ENCODE measurements around the gene SWSAP1. TPM values are rescaled to one million over a fixed set of nuclear protein-coding genes. Genes with fewer than 3 reads are reported as not detected.

SWSAP1 gene
- total RNA-seq, 1 experiment from 2014 or later: 2.5 TPM

GRCh38 chr19:11423791-11424181 lies 49.3 kb downstream of the SWSAP1 start:
- no TSS peak for BruUV-seq (replicated peaks)
- Histone ChIP-seq H3K4me3 (replicated peaks in 1 of 2; ENCODE audit: low read depth in 1 of 2, low read length in 2 of 2) (no peak overlapping the region), H3K9me2 (ENCODE audit: insufficient read depth) (no peaks in the 10 kb centered on the region), H3K79me2 (ENCODE audit: insufficient read depth, low read length) (no peaks in the 10 kb centered on the region), H4K20me1 (ENCODE audit: insufficient read depth) (no peaks in the 10 kb centered on the region), H3K4me2 (ENCODE audit: low read length) (no peak overlapping the region), H3K9me3 (ENCODE audit: control insufficient read depth in 1 of 2, insufficient read depth in 1 of 2, low read depth in 1 of 2, low read length in 2 of 2) (no peaks in the 10 kb centered on the region), H3K27me3 (ENCODE audit: insufficient read depth, low read length) (no peaks in the 10 kb centered on the region), H3K9ac (ENCODE audit: low read length) (no peak overlapping the region), H3K4me1 (ENCODE audit: control insufficient read depth in 1 of 2, insufficient read depth in 2 of 2, low read length in 2 of 2) (peaks cover 4 to 11% of the 10 kb centered on the region in 2 experiments), H3K27ac (ENCODE audit: low read depth, low read length) (no peak overlapping the region), H2AFZ (ENCODE audit: low read depth, low read length, poor library complexity, severe bottlenecking) (no peak overlapping the region), H3K36me3 (ENCODE audit: control insufficient read depth in 1 of 2, insufficient read depth in 2 of 2, low read length in 2 of 2) (no peaks in the 10 kb centered on the region)
- intact Hi-C loops (cut with micrococcal nuclease): no loop called here
- ChIA-PET CTCF (interaction anchor here (1.0 to 1.2 kb wide), 2 partner anchors 11 to 42 kb away, joined by 3 to 5 read pairs; partner anchors contain the start of genes ODAD3 and PRKCSH), RAD21 (ENCODE audit: low non-redundant PET in 1 of 2, low total read pairs in 2 of 2, uncharacterized antibody in 2 of 2, unreplicated experiment in 2 of 2) (no interaction called here), POLR2A (interaction anchor here (1.4 kb wide), 1 partner anchor 43 kb away, joined by 5 read pairs; no protein-coding TSS in a partner anchor)
- no peak for ATAC-seq
- DNase-seq (ENCODE audit: low read depth, low spot score): no peak
- TF ChIP-seq ZNF274 (IDR thresholded peaks at IDR 0.05; ENCODE audit: low read depth, low read length) (no peak), TCF7L2 (IDR thresholded peaks at IDR 0.05; ENCODE audit: borderline replicate concordance, extremely low read depth, insufficient read depth, insufficient read length) (no peak), SP1 (IDR thresholded peaks at IDR 0.05; ENCODE audit: low read depth) (no peak), REST (IDR thresholded peaks at IDR 0.05; ENCODE audit: low read depth) (no peak), JUND (IDR thresholded peaks at IDR 0.05) (no peak), ZBTB33 (IDR thresholded peaks at IDR 0.05; ENCODE audit: extremely low read depth, insufficient replicate concordance, low read length) (no peak), ZFX (IDR thresholded peaks at IDR 0.05) (no peak)

Other genes starting within 250 kb of the SWSAP1 start
- gene SPC24, start 218.9 kb upstream of the SWSAP1 start, total RNA-seq (2021; ENCODE audit: unreplicated experiment): 33.9 TPM
- 43.6 TPM for gene KANK2, start 177.1 kb upstream of the SWSAP1 start, total RNA-seq (2021; ENCODE audit: unreplicated experiment)
- not detected for gene ANGPTL8, start 135.0 kb upstream of the SWSAP1 start, total RNA-seq (2021; ENCODE audit: unreplicated experiment)
- 82.4 TPM for gene DOCK6, start 112.1 kb upstream of the SWSAP1 start, total RNA-seq (2021; ENCODE audit: unreplicated experiment)
- not detected for gene TSPAN16, start 78.5 kb upstream of the SWSAP1 start, total RNA-seq (2021; ENCODE audit: unreplicated experiment)
- 28.9 TPM for gene RAB3D, start 35.0 kb upstream of the SWSAP1 start, total RNA-seq (2021; ENCODE audit: unreplicated experiment)
- gene TMEM205, start 28.4 kb upstream of the SWSAP1 start, total RNA-seq (2021; ENCODE audit: unreplicated experiment): 55.9 TPM
- gene CCDC159, start 28.1 kb upstream of the SWSAP1 start, total RNA-seq (2021; ENCODE audit: unreplicated experiment): 7.7 TPM
- gene PLPPR2, start 19.2 kb upstream of the SWSAP1 start, total RNA-seq (2021; ENCODE audit: unreplicated experiment): 23.2 TPM
- 15.3 TPM for gene EPOR, start 9.6 kb downstream of the SWSAP1 start, total RNA-seq (2021; ENCODE audit: unreplicated experiment)
- gene RGL3, start 44.6 kb downstream of the SWSAP1 start, total RNA-seq (2021; ENCODE audit: unreplicated experiment): 99.2 TPM
- 0.52 TPM for gene ODAD3, start 60.5 kb downstream of the SWSAP1 start, total RNA-seq (2021; ENCODE audit: unreplicated experiment)
- 425 TPM for gene PRKCSH, start 61.0 kb downstream of the SWSAP1 start, total RNA-seq (2021; ENCODE audit: unreplicated experiment)
- 0.05 TPM for gene ELAVL3, start 106.4 kb downstream of the SWSAP1 start, total RNA-seq (2021; ENCODE audit: unreplicated experiment)
- gene ZNF653, start 131.2 kb downstream of the SWSAP1 start, total RNA-seq (2021; ENCODE audit: unreplicated experiment): 16.1 TPM
- 52.8 TPM for gene ECSIT, start 154.5 kb downstream of the SWSAP1 start, total RNA-seq (2021; ENCODE audit: unreplicated experiment)
- gene CNN1, start 164.2 kb downstream of the SWSAP1 start, total RNA-seq (2021; ENCODE audit: unreplicated experiment): 0.64 TPM
- gene ELOF1, start 184.6 kb downstream of the SWSAP1 start, total RNA-seq (2021; ENCODE audit: unreplicated experiment): 74.5 TPM
- gene ACP5, start 203.0 kb downstream of the SWSAP1 start, total RNA-seq (2021; ENCODE audit: unreplicated experiment): 1.2 TPM
- 14.8 TPM for gene ZNF627, start 222.8 kb downstream of the SWSAP1 start, total RNA-seq (2021; ENCODE audit: unreplicated experiment)